Measurements from ENCODE around the gene PRSS22.

- no peak for TF ChIP-seq CTCF (IDR thresholded peaks at IDR 0.05 in 4 of 5, conservative IDR thresholded peaks at IDR 0.05 in 1 of 5)
- no peak for TF ChIP-seq POLR2A (IDR thresholded peaks at IDR 0.05)
Observed at GRCh38 chr16:2839650-2840450, 18.1 kb downstream of the PRSS22 start.
